HepG2 (cell line): ENCODE data around the gene TMEM141. TPM values are rescaled to one million over a fixed set of nuclear protein-coding genes. Genes with fewer than 3 reads are reported as not detected.
"Not testable (repeated sequence)": the region's sequence is repeated elsewhere in the genome, so short reads cannot be mapped to it uniquely, and the experiment has no call there.

Experiments
- CAMTA2 ChIP-seq: sonication (generic); formaldehyde crosslinking; IDR thresholded peaks from 2 replicates; pipeline ENCODE4 v1.4.0; 2020; ENCODE audit warnings: mild to moderate bottlenecking, missing genetic modification reagents, borderline replicate concordance
- DPF2 ChIP-seq: sonication (generic); formaldehyde crosslinking; IDR thresholded peaks from 2 replicates; pipeline ENCODE4 v1.4.0; 2020; ENCODE audit warnings: mild to moderate bottlenecking, low read depth, missing genetic modification reagents, borderline replicate concordance
- DZIP1 ChIP-seq: sonication (generic); formaldehyde crosslinking; IDR thresholded peaks from 2 replicates; pipeline ENCODE4 v1.5.0; 2020; ENCODE audit warnings: mild to moderate bottlenecking, missing genetic modification reagents
- ERF ChIP-seq: IDR thresholded peaks from 2 replicates; pipeline ENCODE4 v1.6.1; 2018; ENCODE audit warnings: missing biosample characterization, missing genetic modification reagents
- HNF1A ChIP-seq, 2 experiments: sonication (generic) in 1 of 2; formaldehyde crosslinking in 1 of 2; IDR thresholded peaks; 2 replicates each; pipeline versions ENCODE4 v1.4.0 to v1.6.1; 2016 to 2020; ENCODE audit warnings: borderline replicate concordance in 1 of 2, low read depth in 1 of 2, mild to moderate bottlenecking in 1 of 2, missing genetic modification reagents in 1 of 2
- KDM3A ChIP-seq: IDR thresholded peaks from 2 replicates; pipeline ENCODE4 v1.6.1; 2018; ENCODE audit warnings: low read depth, missing compliant biosample characterization
- LCORL ChIP-seq, 2 experiments: fragments of 450-650 bp in 1 of 2; sonication (generic) in 1 of 2; formaldehyde crosslinking in 1 of 2; IDR thresholded peaks; 2 replicates each; pipeline versions ENCODE4 v1.5.0 to v1.6.1; 2017 to 2020; ENCODE audit warnings: antibody characterized with exemption in 1 of 2, missing genetic modification reagents in 1 of 2
- MTA1 ChIP-seq: sonication (generic); formaldehyde crosslinking; IDR thresholded peaks from 2 replicates; pipeline ENCODE4 v1.4.0; 2020; ENCODE audit warnings: missing genetic modification reagents, mild to moderate bottlenecking, borderline replicate concordance
- RBFOX2 ChIP-seq: fragments of 200-400 bp; formaldehyde crosslinking; IDR thresholded peaks from 2 replicates; pipeline ENCODE4 v1.6.1; 2017; ENCODE audit warnings: low read depth, mild to moderate bottlenecking, low read length
- REL ChIP-seq: sonication (generic); formaldehyde crosslinking; conservative IDR thresholded peaks from 2 replicates; pipeline ENCODE4 v1.8.0; 2022; ENCODE audit warnings: mild to moderate bottlenecking, missing genetic modification reagents, moderate library complexity
- SMAD3 ChIP-seq: sonication (generic); formaldehyde crosslinking; IDR thresholded peaks from 2 replicates; pipeline ENCODE4 v1.4.0; 2020; ENCODE audit warnings: missing genetic modification reagents
- TAF1 ChIP-seq: sonication (generic); formaldehyde crosslinking; IDR thresholded peaks from 2 replicates; pipeline ENCODE4 v1.4.0; 2020; ENCODE audit warnings: missing genetic modification reagents
- TFDP2 ChIP-seq: sonication (generic); formaldehyde crosslinking; IDR thresholded peaks from 2 replicates; pipeline ENCODE4 v1.4.0; 2020; ENCODE audit warnings: missing genetic modification reagents
- THAP11 ChIP-seq: IDR thresholded peaks from 2 replicates; pipeline ENCODE4 v1.6.1; 2016; ENCODE audit warnings: missing biosample characterization, missing genetic modification reagents
- ZBTB42 ChIP-seq: sonication (generic); formaldehyde crosslinking; IDR thresholded peaks from 2 replicates; pipeline ENCODE4 v1.5.0; 2020; ENCODE audit warnings: mild to moderate bottlenecking, missing genetic modification reagents
- ZNF343 ChIP-seq: sonication (generic); formaldehyde crosslinking; IDR thresholded peaks from 2 replicates; pipeline ENCODE4 v1.4.0; 2020; ENCODE audit warnings: mild to moderate bottlenecking, missing genetic modification reagents
- ZNF468 ChIP-seq: sonication (generic); formaldehyde crosslinking; IDR thresholded peaks from 2 replicates; pipeline ENCODE4 v1.8.0; 2022; ENCODE audit warnings: mild to moderate bottlenecking, moderate library complexity, missing genetic modification reagents
- ZNF510 ChIP-seq: sonication (generic); formaldehyde crosslinking; IDR thresholded peaks from 2 replicates; pipeline ENCODE4 v1.4.0; 2020; ENCODE audit warnings: low read depth, mild to moderate bottlenecking, missing genetic modification reagents
- ZNF605 ChIP-seq: sonication (generic); formaldehyde crosslinking; IDR thresholded peaks from 2 replicates; pipeline ENCODE4 v1.8.0; 2022; ENCODE audit warnings: mild to moderate bottlenecking, missing genetic modification reagents
- ZNF629 ChIP-seq: sonication (generic); formaldehyde crosslinking; conservative IDR thresholded peaks from 2 replicates; pipeline ENCODE4 v1.5.0; 2020; ENCODE audit warnings: missing genetic modification reagents
- polyA plus RNA-seq, 8 experiments: library from polyadenylated mRNA; depleted of rRNA in 3 of 8; stranded (reverse) in 7 of 8; unstranded in 1 of 8; fragments of >200 nt; fragmentation: Illumina TruSeq in 4 of 8; extraction: Trizol in 4 of 8; gene quantifications; 2 replicates each; pipeline versions ENCODE4 v1.2.1 to v1.2.3, GENCODE V29; 2011 to 2016; ENCODE audit warnings: low read depth in 4 of 8, missing spikeins in 1 of 8, mixed read lengths in 1 of 8; ENCODE audit not compliant: insufficient read depth in 1 of 8
- total RNA-seq, 5 experiments: library from RNA; depleted of rRNA; stranded (reverse); fragments of >200 nt; fragmentation: Illumina TruSeq; extraction: Trizol; gene quantifications; 2 replicates each; pipeline ENCODE4 v1.2.3, GENCODE V29; 2016; ENCODE audit warnings: low read depth in 1 of 5

The TMEM141 gene
- total and polyA plus RNA-seq, 2 of the 13 experiments (the other 11 are each of a cell fraction or from before 2014, with no cell fraction given), result 81.0 to 202 TPM

DNA sequence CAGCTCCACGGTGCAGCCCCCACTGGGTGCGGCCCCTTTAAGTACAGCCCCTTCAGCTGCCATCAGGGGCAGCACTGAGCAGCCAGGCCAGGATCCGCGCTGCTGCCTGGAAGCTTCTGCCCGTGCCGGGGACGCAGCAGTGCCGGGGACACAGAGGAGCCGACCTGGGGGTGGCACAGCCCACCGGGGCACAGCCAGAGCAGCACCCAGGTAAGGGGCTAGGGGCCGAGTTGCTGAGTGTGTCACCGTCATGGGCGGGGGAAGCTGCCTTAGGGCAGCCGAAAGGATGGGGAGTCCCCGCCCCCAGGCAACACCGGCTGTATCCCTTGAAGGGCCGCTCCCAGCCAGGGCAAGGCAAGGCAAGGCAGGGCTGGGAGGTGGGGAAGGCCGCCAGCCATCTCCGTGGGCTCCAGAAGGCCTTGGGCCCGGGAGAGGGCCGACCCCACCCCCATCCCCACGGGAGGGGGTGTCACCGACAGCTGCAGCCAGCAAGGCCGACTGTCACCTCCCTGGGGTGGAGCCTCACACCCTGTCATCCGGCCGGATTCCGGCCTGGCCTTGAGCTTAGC, 51.3 kb downstream of the TMEM141 start, which contains the start of gene AJM1 (continued):
- TF ChIP-seq ZNF343 (peak; percentile 67; the same call in 1 of the 2 replicates), TAF1 (CRISPR knock-in tag) (peak; percentile 30; the same call in 1 of the 2 replicates), THAP11 (CRISPR knock-in tag) (peak; percentile 35), CAMTA2 (0 out of 2 replicates have a peak, but pooled peaks have one; percentile 84), TFDP2 (0 out of 2 replicates have a peak, but pooled peaks have one; percentile 34), DPF2 (CRISPR knock-in tag) (0 out of 2 replicates have a peak, but pooled peaks have one; percentile 10), ZNF468 (CRISPR knock-in tag) (0 out of 2 replicates have a peak, but pooled peaks have one; percentile 73), ERF (CRISPR knock-in tag) (peak; percentile 45; the same call in 1 of the 2 replicates), ZBTB42 (CRISPR knock-in tag) (0 out of 2 replicates have a peak, but pooled peaks have one; percentile 24), DZIP1 (peak; percentile 75; the same call in 1 of the 2 replicates), REL (CRISPR knock-in tag) (peak; percentile 36; the same call in 1 of the 2 replicates), ZNF510 (CRISPR knock-in tag) (peak; percentile 58; the same call in 1 of the 2 replicates), SMAD3 (CRISPR knock-in tag) (0 out of 2 replicates have a peak, but pooled peaks have one; percentile 64), ZNF605 (CRISPR knock-in tag) (peak; percentile 61; the same call in 1 of the 2 replicates), HNF1A (CRISPR knock-in tag; IDR thresholded peaks at IDR 0.05; ENCODE audit: borderline replicate concordance) (0 out of 2 replicates have a peak, but pooled peaks have one; percentile 43), KDM3A (CRISPR knock-in tag) (0 out of 2 replicates have a peak, but pooled peaks have one; percentile 22), ZNF629 (peak; percentile 29; the same call in 1 of the 2 replicates), LCORL (CRISPR knock-in tag; IDR thresholded peaks at IDR 0.05) (peak; percentile 18; the same call in 1 of the 2 replicates), RBFOX2 (peak; percentile 74), MTA1 (CRISPR knock-in tag) (peak; percentile 68; the same call in 1 of the 2 replicates)
- not testable (repeated sequence) for TF ChIP-seq HNF1A (IDR thresholded peaks at IDR 0.05; ENCODE audit: low read depth); LCORL (IDR thresholded peaks at IDR 0.05)
